HG03469 (cell line): Measurements from ENCODE around the gene MXRA7.
A peak's percentile ranks its signal among the peaks of the same experiment; 100 is the strongest.
"Not testable (repeated sequence)": the region's sequence is repeated elsewhere in the genome, so short reads cannot be mapped to it uniquely, and the experiment has no call there.

Source experiments
- ATAC-seq: cut with Tn5 transposase; IDR thresholded peaks from one replicate; pipeline ENCODE4 v1.9.1; 2021; ENCODE audit warnings: mild to moderate bottlenecking, moderate library complexity, moderate number of reproducible peaks; ENCODE audit not compliant: unreplicated experiment

The MXRA7 gene, protein sequence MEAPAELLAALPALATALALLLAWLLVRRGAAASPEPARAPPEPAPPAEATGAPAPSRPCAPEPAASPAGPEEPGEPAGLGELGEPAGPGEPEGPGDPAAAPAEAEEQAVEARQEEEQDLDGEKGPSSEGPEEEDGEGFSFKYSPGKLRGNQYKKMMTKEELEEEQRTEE

DNA sequence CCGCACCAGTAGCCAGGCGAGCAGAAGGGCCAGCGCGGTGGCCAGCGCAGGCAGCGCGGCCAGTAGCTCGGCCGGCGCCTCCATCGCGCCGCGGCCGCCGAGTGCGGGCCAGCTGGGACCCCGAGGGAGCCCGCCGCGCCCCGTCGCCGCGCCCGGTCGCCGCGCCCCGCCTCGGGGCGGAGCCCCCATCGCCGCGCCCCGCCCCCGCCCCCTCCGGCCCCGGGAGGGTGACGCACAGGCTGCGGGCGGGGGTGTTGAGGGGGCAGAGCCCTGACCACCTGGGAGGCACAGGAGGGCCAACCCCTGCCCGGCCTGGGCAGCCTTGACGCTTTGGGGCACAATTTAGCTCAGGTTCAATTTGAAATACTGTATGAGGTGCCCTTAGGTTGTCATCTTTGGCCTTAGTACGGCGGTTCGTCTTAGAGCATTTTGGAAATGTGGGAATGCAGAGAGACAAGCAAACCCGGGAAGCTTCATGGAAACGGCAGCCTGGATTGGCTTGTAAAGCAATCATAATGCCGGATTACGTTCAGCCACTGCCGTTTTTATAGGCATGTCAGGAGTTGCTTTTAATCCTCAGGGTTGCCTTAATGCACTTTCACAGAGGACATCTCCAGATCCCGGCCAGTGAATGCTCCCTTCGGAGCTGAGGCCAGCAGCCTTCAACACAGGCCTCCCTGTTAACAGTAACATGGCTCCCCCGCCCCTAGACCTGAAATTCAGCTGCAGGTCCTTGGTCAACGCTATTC lies at the start of gene MXRA7:
Gene MXRA7 (minus strand): TSS at position 103 of the 749 bp plus-strand sequence. CDS start 19 bp downstream, at position 84.
- ATAC-seq: no peak

DNA sequence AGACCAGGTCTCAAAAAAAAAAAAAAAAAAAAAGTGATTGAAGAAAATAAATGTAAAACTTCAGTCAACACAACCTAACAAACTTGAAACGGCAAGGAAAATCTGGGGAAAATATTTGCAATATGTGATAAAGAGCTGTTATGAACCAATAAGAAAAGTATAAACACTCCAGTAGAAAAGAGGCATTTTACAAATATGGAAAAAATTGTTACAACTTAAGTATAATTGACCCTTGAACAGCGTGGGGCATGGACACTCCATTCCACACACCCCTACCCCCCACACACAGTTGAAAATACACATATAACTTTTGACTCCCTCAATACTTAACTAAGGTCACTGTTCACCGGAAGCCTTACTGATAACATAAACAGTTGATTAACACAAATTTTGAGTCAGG lies 47.8 kb upstream of the MXRA7 start:
- no peak for ATAC-seq

DNA sequence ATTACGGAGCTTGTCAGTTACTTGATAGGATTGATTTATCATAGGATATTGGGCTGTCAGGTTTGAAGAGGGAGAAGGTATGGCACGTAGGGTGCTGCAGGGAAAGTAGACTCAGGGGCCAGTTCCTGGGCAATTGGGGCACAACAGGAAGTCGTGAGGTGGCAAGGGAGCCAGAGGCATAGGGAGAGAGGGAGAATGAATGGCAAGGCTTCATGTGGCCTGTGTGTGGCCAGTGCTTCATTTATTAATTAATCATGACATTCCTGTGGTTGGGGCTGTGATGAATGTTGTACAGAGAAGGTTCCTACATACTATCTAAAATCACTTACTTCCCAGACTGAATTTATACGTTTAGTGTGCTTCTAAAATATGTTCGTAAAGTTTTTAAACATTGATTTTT lies 46.5 kb upstream of the MXRA7 start:
- ATAC-seq: no peak

DNA sequence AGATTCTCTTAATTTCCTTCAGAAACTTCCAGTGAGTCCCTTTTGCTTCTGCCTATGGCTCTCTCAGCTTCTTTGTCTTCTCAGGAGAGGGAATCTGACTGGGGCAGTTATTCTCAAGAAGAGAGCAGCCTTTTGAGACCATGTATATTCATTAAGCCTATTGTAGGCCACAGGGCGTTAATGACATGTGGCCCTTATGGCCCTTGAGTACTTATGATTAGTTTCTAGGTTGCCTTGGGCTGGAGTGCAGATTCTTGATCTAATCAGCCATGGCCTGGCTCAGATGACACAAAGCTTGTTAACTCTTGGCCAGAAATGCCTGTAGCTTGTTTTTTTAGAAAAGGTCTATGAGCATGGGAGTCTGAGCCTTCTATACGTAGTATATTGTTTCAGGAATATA lies 44.5 kb upstream of the MXRA7 start:
- no peak for ATAC-seq

DNA sequence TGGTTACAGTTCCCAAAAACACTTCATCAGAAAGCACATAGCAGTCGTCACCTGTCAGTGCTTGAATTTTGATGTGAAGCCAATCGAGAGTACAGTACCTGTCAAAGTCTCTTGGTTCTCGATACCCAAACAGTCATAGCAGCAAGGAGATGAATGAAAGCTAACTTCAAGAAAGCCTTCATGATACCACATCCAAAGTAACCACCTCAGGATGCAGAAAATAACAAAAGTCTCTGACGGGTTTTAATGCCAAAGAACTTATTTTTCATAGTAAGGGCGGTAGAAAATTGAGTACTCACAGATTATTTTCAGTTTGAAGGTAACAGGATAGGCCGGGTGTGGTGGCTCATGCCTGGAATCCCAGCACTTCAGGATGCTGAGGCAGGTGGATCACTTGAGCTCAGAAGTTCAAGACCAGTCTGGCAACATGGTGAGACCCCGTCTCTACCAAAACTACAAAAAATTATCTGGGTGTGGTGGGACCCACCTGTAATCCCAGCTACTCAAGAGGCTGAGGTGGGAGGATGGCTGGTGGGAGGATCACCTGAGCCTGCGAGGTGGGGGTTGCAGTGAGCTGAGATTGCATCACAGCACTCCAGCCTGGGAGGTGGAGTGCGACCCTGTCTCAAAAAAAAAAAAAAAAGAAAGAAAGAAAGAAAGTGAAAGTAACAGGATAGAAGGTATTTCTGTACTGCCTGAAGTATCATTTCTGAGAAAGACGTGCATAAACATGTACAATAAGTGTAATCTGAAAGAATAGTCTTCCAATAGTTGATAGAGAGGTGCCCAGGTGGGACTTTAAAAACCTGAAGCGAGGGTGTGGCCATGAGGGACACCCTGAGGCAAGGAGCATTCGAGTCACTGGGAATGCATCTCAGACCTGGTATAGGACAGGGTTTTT lies 42.5 kb upstream of the MXRA7 start:
- no peak for ATAC-seq

DNA sequence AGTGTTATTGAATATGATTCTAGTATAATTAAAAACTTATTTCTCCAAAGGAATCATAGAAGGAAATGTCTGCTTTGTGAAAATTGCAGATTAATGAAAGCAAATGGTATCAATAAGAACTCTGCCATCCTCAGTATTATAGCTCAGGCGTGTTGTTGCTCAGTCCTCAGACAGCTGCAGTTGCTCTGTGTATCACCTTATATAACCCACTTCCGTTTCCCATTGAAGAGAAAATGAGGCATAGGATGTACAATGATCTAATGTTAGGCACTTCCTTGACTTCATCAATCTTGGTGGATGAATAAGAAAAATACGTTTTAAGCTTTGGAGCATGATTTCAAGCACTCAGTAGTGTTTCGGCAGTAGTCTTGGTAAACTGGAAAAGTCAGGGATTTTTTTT lies 41.2 kb upstream of the MXRA7 start:
- no peak for ATAC-seq

DNA sequence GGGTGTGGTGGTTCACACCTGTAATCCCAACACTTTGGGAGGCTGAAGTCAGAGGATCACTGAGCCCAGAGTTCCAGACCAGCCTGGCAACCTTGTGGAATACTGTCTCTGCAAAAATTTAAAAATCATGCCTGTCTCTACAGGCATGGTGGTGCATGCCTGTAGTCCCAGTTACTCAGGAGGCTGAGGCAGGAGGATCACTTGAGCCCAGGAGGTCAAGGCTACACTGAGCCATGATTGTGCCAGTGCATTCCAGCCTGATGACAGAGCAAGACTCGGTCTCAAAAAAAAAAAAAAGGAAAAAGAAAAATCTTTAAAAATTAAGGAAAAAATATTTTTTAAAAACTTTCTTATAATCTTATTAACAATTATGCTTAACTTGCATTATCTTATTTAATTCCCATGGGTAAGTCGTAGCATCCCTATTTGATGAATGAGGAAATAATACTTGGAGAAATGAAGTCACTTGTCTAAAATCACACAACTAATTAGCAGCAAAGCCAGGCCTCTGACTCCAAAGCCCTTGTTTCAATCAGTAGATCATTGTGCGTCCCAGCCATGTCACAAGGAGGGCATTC lies 40.7 kb upstream of the MXRA7 start:
- no peak for ATAC-seq

DNA sequence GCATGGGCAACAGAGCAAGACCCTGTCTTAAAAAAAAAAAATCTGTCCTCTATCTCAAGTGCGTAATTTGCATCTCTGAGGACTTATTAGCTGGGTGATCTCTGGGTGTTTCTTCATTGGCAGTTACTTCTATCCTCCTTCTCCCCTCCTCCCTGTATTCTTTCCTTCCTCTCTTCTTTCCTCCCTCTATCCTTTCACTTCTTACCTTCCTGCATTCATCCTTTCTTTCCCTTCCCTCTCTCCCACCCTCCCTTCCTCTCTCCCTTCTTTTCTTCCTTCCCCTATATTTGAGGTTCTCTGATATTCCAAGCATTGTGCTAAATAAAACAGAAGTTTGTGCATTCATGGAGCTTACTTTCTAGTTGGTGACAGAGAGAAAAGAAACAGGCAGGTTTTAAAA lies 37.9 kb upstream of the MXRA7 start:
- ATAC-seq: no peak

DNA sequence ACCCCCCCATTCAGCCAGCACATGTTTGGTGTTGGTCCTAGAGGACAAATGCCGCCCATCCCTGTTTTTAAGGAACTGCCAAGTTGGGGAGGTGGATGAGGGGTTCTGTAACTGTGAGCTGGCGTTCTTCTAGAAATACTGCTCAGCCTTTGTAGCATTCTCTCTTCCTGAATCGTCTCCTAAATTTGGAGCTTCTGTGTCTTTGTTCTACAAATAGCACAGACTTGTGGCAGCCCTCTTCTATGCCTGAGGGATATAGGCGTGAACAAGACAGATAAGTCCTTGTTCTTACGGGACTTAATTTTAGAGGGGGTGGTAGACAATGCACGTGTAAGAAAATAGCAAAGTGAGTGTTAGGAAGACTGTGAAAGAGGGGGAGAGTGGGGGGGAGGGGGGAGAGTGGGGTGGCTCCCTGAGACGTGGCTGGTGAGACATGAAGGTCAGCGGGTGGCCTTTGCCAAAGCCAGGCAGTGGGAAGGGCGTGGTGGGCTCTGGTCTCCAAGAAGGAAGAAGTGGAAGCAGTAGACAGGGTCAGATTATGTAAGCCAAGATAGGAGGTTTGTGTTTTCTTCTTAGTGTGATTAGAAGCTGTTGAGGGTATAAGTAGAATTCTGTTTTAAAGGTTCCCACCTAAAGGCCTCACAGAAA lies 37.1 kb upstream of the MXRA7 start:
- no peak for ATAC-seq

DNA sequence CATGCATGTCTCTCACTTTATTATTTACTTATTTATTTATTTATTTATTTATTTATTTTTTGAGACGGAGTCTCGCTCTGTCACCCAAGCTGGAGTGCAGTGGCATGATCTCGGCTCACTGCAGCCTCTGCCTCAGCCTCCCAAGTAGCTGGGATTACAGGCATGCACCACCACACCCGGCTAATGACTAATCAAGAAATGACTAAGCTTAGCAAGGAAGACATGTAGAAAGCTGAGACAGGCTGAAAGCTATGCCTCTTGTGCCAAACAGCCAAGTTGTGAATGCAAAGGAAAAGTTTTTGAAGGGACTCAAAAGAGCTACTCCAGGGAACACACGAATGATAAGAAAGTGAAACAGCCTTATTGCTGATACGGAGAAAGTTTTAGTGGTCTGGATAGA lies 35.0 kb upstream of the MXRA7 start:
- not testable (repeated sequence) for ATAC-seq

DNA sequence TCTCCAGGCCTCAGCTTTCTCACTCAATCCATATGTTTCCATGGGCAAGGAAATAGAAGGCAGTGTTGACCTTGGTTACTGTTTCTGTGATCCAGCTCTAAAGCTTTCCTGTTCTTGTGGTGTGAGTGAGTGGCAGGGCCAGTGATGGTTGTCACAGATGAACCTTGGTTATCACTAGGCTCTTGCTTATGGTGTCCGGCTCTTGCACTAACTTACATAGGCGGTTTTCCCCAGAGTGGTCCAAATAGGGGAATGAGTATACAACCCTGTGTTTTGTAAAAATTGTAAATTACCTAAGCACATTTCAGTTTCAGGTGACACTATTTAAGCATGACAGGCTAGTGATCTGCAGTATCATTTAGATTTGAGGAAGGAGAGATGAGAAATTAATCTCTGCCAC lies 34.0 kb upstream of the MXRA7 start:
- no peak for ATAC-seq

DNA sequence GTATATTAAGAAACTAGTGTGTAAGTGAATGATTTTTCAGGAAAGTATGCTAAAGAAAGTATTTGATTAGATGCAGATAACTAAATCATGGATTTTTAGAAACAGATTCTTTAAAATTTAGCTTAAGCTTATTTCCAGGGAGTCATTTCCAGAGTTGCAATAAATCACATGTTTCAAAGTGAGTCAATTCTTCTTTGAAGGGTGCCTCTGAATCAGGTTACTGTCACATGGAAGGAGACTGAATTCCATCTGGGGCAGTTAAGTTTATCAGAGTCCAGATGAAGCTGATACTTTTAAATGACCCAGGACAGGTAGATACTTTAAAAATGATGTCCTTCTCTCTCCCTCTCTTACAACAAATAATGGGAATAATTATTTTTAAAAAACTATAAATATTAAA lies 32.2 kb upstream of the MXRA7 start:
- ATAC-seq: no peak

DNA sequence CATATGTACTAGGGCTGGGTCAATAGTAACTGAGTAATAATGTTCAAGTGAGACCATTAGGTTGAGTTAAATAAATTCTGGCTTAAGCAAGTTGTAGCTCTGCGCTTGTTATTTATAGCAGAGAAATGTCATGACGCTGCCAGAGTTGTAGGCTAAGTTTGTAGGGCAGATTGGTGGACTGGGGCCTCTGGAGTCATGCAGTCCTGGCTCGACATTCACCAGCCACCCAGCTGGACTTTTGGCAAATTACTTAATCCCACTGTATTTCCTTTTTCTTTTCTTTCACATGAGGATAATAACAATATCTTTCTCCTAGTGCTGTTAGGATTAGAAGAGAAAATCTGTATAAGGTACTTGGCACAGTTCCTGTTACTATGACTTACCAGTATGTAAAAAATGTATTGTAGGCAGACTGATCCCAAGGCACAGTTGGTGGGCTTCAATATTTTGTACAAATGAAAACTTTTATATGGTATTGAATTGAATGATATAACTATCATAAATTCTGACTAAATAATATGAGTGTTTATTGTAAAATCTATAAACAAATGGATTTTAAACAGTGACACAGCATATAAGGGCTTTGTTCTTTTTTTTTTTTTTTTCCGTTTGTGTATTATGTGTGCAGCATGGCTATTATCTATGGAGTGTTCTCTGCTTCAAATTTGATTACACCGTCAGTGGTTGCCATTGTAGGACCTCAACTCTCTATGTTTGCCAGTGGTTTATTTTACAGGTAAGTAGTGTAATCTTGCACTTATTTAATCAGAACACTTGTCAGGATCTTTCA lies 29.8 kb upstream of the MXRA7 start:
- no peak for ATAC-seq

DNA sequence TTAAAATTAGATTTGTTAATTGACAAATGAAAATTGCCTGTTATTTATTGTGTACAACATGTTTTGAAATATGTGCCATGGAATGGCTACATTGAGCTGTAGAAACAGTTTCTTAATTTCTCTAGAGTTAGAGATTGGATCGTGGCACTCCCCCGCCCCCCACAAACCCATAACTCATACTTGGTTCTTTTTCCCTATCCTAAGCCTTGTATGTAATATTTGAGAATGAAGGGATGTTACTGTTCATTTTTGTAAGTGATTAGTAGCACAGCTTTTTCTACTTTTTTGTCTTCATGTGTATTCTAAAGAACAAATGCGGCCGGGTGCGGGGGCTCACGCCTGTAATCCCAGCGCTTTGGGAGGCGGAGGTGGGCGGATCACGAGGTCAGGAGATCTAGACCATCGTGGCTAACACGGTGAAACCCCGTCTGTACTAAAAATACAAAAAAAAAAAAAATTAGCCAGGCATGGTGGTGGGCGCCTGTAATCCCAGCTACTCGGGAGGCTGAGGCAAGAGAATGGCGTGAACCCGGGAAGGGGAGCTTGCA lies 28.9 kb upstream of the MXRA7 start:
- ATAC-seq: not testable (repeated sequence)

DNA sequence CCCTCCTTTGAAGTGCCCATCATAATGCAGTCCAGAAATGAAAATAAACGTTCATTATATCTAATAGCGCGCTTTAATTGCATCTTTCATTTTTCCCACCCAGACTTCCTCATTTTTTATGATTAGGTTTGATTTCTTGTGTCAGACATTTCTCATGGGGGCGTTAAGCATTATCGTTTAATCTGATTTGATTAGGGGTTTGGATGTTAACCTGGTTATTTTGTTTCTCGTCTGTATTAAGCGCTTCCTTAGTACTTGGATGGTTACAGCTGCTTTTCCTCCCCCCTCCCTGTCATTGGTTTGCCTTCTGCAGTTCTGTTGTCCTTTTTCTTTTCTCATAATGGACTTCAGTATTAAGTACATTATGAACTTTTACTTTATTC lies 27.7 kb upstream of the MXRA7 start:
- ATAC-seq: no peak

DNA sequence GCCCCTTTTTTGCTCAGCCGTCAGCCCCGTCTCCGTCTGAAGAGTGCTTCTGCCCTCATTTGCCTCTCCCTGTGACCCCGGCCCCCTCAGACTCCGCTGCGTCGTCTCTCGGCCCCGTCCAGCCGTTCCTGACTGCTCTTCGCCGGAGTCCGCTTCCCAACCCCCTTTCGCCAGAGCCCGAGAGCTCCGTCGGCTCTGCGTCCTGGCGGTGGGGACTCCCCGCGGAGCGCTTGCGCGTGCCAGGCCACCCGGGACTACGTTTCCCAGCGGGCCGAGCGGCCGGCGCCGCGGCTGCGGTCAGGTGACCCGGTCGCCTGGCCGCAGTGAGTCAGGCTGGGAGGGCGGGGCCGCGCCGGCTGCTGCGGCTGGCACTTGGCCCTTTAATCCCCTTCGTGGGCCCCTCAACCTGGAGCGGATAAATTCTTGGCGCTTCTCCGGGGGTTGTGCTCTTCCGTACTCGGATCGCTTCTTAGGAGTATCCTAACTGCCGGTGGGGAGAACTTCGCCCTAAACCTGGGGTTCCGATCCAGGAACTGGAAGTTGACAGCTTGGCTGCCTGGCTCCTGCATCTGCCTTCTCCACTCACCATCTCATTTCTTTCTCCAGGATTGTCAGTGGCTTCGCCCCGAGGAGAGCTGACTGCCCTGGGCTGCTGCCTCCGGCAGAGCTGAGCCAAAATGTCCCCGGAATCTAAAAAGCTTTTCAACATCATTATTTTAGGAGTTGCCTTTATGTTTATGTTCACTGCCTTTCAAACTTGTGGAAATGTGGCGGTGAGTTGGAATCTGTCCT lies 27.1 kb upstream of the MXRA7 start, which contains the start of gene MFSD11:
Gene MFSD11 (plus strand): TSS at position 444 of the 792 bp plus-strand sequence. CDS start 234 bp downstream, at position 678.
- ATAC-seq: peak; percentile 32

DNA sequence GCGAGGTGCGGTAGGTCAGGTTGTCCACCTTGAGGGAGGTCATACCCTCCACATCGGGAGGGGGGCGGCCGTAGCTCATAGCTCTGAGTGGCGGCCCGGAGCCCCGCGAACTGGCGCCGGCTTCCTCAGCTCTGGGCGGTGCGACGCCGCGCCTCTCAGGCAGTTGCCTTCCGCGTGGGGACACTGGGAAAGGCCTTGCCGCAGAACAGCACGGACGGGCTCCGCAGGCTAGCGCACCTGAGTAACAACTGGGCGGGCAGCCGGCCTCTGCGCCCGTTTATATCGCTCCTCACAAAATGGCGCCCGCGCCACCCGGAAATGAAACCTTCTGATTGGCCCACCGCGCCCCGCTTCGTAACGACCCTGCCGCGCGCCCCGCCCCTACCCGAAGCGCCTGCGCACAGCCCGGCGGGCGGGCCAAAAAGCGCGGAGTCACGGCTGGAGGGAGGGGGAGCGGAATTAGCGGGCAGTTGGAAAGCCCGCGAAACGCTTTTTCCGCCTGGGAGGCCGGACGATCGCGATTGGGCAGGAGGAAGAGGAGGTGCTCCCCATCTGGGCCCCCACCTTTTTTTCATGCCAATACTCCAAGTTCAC lies 26.4 kb upstream of the MXRA7 start, which contains the start of gene SRSF2:
Gene SRSF2 (minus strand): TSS at position 250 of the 594 bp plus-strand sequence. CDS start 171 bp downstream, at position 79.
- peak; percentile 52 for ATAC-seq

DNA sequence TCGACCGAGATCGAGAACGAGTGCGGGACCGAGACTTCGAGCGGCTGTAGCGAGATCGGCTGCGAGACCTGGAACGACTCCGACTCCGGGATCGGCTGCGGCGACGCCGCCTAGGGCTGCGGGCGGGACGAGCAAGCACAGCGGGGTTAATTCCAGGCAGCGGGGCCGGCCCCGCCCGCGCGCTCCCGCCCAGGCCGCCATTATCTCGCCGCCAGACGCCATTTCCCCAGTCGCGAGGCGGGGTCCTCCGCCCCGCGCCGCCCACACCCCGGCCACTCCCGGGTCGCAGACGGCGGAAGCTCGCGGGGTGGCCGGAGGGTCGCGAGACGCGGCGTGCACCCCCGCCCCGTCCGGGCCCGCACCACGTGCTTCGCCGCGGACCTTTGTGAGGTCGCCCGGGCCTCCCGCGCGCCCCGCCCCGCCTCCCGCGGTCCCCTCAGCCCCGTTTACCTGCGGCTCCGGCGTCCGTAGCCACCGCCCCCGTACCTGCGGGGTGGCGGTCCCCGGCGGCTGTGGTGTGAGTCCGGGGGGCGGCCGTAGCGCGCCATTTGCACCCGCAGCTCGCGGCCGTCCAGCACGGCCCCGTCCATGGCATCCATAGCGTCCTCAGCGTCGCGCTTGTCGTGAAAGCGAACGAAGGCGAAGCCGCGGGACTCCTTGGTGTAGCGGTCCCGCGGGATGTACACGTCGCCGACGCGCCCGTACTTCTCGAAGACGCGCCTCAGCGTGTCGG lies 25.8 kb upstream of the MXRA7 start:
- ATAC-seq: peak; percentile 1
